ENCODE measurements around the gene LRRTM3.

- no peak for TF ChIP-seq POLR2AphosphoS5 (IDR thresholded peaks at IDR 0.05; ENCODE audit: low read depth, low read length)
- TF ChIP-seq TAF1 (IDR thresholded peaks at IDR 0.05; ENCODE audit: borderline replicate concordance, insufficient read depth, low read length): no peak
- TF ChIP-seq REST (IDR thresholded peaks at IDR 0.05; ENCODE audit: insufficient read depth in 1 of 2, low read depth in 2 of 2, low read length in 2 of 2): no peak
- no peak for TF ChIP-seq SIN3A (IDR thresholded peaks at IDR 0.05; ENCODE audit: borderline replicate concordance, insufficient read depth, low read length)
- no peak for TF ChIP-seq FOXP2 (optimal IDR thresholded peaks at IDR 0.05; ENCODE audit: borderline replicate concordance, extremely low read depth, extremely low read length, insufficient read depth)
Observed at GRCh38 chr10:66943590-66943989, 17.8 kb downstream of the LRRTM3 start.
